Measurements from ENCODE around the gene FOXA2. TPM values are rescaled to one million over a fixed set of nuclear protein-coding genes. Genes with fewer than 3 reads are reported as not detected.

Gene FOXA2
- total RNA-seq, 4 donors from 2014 or later: 4.1 to 9.1 (median 5.4) TPM

- Histone ChIP-seq H3K36me3 (no peaks in the 10 kb centered on the region), H3K27ac (no peak overlapping the region), H3K9me3 (no peaks in the 10 kb centered on the region), H3K27me3 (no peaks in the 10 kb centered on the region), H3K4me3 (no peak overlapping the region), H3K4me1 (no peaks in the 10 kb centered on the region)
- no peak for TF ChIP-seq CTCF (IDR thresholded peaks at IDR 0.05)
- DNase-seq: no peak
These were observed 36.0 kb upstream of the FOXA2 start for GRCh38 chr20:22620342-22620741.

GRCh38 chr20:22619806-22620205 is 35.4 kb upstream of the FOXA2 start:
- H3K27me3 ChIP-seq: no peaks in the 10 kb centered on the region
- TF ChIP-seq CTCF (IDR thresholded peaks at IDR 0.05) (no peak), POLR2A (IDR thresholded peaks at IDR 0.05) (no peak)
- H3K27ac ChIP-seq: no peak overlapping the region

GRCh38 chr20:22619272-22619671 is 34.9 kb upstream of the FOXA2 start:
- H3K27ac ChIP-seq: no peak overlapping the region
- no peak for DNase-seq

More at GRCh38 chr20:22619806-22620205, 35.4 kb upstream of the FOXA2 start:
- Histone ChIP-seq H3K9me3 (no peaks in the 10 kb centered on the region), H3K4me3 (no peak overlapping the region), H3K36me3 (no peaks in the 10 kb centered on the region), H3K4me1 (no peaks in the 10 kb centered on the region)
- no peak for DNase-seq

GRCh38 chr20:22617160-22617559 is 32.8 kb upstream of the FOXA2 start:
- TF ChIP-seq POLR2A (IDR thresholded peaks at IDR 0.05) (no peak), CTCF (IDR thresholded peaks at IDR 0.05) (no peak)
- H3K36me3 ChIP-seq: no peaks in the 10 kb centered on the region
- no peak overlapping the region for H3K4me3 ChIP-seq
- no peak for DNase-seq
- no peaks in the 10 kb centered on the region for H3K9me3 ChIP-seq
- H3K27ac ChIP-seq: no peak overlapping the region
- no peaks in the 10 kb centered on the region for H3K4me1 ChIP-seq
- no peaks in the 10 kb centered on the region for H3K27me3 ChIP-seq

More at GRCh38 chr20:22619272-22619671, 34.9 kb upstream of the FOXA2 start:
- Histone ChIP-seq H3K4me3 (no peak overlapping the region), H3K27me3 (no peaks in the 10 kb centered on the region), H3K9me3 (no peaks in the 10 kb centered on the region), H3K4me1 (no peaks in the 10 kb centered on the region), H3K36me3 (no peaks in the 10 kb centered on the region)
- TF ChIP-seq CTCF (IDR thresholded peaks at IDR 0.05): no peak
- TF ChIP-seq POLR2A (IDR thresholded peaks at IDR 0.05): no peak

- DNase-seq: no peak
- no peaks in the 10 kb centered on the region for H3K4me1 ChIP-seq
- no peak overlapping the region for H3K27ac ChIP-seq
- no peak for TF ChIP-seq CTCF (IDR thresholded peaks at IDR 0.05)
- no peak for TF ChIP-seq POLR2A (IDR thresholded peaks at IDR 0.05)
- H3K9me3 ChIP-seq: no peaks in the 10 kb centered on the region
- H3K27me3 ChIP-seq: no peaks in the 10 kb centered on the region
- no peak overlapping the region for H3K4me3 ChIP-seq
- H3K36me3 ChIP-seq: no peaks in the 10 kb centered on the region
These were observed 32.2 kb upstream of the FOXA2 start for GRCh38 chr20:22616551-22616950.

- no peaks in the 10 kb centered on the region for H3K9me3 ChIP-seq
- H3K4me3 ChIP-seq: no peak overlapping the region
- TF ChIP-seq CTCF (IDR thresholded peaks at IDR 0.05) (no peak), POLR2A (IDR thresholded peaks at IDR 0.05) (no peak)
- H3K27me3 ChIP-seq: no peaks in the 10 kb centered on the region
- no peak for DNase-seq
- no peaks in the 10 kb centered on the region for H3K4me1 ChIP-seq
- H3K27ac ChIP-seq: no peak overlapping the region
- no peaks in the 10 kb centered on the region for H3K36me3 ChIP-seq
These were observed 31.1 kb upstream of the FOXA2 start for GRCh38 chr20:22615425-22615824.

Measured in Peyer's patch (tissue), 4 donors.